ENCODE data around the gene TUBB2A. TPM values are rescaled to one million over a fixed set of nuclear protein-coding genes. Genes with fewer than 3 reads are reported as not detected.

Gene TUBB2A
- total RNA-seq, 2 donors from 2014 or later, result 17.2 to 39.6 TPM

DNA sequence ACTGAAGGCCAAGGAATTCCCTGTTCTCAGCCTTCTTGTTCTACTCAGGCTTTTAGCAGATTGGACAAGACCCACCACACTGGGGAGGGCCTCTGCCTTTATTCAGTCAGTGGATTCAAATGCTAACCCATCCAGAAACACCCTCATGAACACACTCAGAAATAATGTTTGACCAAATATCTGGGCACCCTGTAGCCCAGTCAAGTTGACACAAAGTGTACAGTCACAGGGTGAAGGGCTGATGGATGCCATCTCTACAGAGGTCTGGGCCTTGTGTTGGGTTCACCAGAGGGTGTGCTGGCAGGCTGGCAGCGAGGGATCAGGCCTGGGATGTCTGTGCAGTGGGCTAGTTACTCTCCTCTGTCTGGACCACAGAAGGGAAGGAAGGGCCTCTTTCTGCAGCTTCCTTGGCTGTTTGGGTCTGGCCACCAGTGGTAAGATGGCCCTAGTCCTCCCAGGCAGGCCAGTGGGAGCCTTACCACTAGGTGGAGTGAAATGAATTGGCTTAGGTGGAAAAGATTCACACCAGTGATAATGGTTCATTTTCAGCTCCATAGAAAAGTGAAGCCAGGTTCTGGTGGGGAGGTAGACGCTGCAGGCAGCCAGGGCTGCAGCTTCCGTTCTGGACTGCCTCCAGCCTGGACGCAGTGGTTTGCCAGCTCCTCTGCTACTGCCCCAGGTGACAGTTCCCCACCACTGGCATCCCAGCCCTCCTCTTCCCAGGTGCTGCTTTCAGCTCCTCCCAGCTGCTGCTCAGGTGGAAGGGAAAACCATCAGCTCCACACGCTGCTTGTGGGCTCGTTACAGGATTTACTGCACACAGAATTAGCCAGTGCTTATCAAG lies 9.2 kb downstream of the TUBB2A start:
- intact Hi-C loops (cut with DNase I), result no loop called here
- TF ChIP-seq POLR2AphosphoS5 (IDR thresholded peaks at IDR 0.05) (no peak), POLR2A (IDR thresholded peaks at IDR 0.05) (no peak)
- TF ChIP-seq, protein P1, sequence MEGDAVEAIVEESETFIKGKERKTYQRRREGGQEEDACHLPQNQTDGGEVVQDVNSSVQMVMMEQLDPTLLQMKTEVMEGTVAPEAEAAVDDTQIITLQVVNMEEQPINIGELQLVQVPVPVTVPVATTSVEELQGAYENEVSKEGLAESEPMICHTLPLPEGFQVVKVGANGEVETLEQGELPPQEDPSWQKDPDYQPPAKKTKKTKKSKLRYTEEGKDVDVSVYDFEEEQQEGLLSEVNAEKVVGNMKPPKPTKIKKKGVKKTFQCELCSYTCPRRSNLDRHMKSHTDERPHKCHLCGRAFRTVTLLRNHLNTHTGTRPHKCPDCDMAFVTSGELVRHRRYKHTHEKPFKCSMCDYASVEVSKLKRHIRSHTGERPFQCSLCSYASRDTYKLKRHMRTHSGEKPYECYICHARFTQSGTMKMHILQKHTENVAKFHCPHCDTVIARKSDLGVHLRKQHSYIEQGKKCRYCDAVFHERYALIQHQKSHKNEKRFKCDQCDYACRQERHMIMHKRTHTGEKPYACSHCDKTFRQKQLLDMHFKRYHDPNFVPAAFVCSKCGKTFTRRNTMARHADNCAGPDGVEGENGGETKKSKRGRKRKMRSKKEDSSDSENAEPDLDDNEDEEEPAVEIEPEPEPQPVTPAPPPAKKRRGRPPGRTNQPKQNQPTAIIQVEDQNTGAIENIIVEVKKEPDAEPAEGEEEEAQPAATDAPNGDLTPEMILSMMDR (IDR thresholded peaks at IDR 0.05), result no peak
- Histone ChIP-seq H3K9me3 (no peaks in the 10 kb centered on the region), H3K36me3 (no peaks in the 10 kb centered on the region), H3K4me1 (replicated peaks) (no peaks in the 10 kb centered on the region), H3K27ac (no peak overlapping the region), H3K4me3 (no peak overlapping the region), H3K27me3 (replicated peaks; ENCODE audit: insufficient read depth) (no peaks in the 10 kb centered on the region)
- no peak for DNase-seq (ENCODE audit: low spot score)
- WGBS, result 62% methylated on average over 6 of the region's 6 CpGs

DNA sequence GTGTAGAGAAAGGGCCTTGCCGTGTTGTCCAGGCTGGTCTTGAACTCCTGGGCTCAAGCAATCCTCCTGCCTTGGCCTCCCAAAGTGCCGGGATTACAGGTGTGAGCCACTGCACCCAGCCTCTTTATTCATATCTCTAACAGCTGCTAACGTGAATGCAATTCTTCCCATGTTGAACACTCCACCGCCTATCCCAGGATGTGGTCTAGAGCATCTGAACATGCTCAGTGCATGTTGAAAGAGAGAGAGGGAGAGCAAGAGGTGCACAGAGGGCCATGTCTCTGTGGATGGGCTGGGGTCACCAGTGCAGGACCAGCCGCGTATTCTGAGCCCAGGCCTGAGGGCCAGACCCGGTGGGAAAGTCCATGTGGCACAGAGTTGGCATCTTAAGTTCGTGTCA lies 12.8 kb downstream of the TUBB2A start:
- intact Hi-C loops (cut with DNase I), result no loop called here
- Histone ChIP-seq H3K36me3 (no peaks in the 10 kb centered on the region), H3K4me1 (replicated peaks) (peaks cover 1% of the 10 kb centered on the region), H3K27me3 (replicated peaks; ENCODE audit: insufficient read depth) (no peaks in the 10 kb centered on the region), H3K9me3 (no peaks in the 10 kb centered on the region), H3K4me3 (no peak overlapping the region), H3K27ac (no peak overlapping the region)
- DNase-seq (ENCODE audit: low spot score), result no peak
- 85% methylated on average over 8 of the region's 8 CpGs for WGBS
- TF ChIP-seq POLR2AphosphoS5 (IDR thresholded peaks at IDR 0.05) (no peak), POLR2A (IDR thresholded peaks at IDR 0.05) (no peak)
- TF ChIP-seq, protein P1 (IDR thresholded peaks at IDR 0.05), result no peak

DNA sequence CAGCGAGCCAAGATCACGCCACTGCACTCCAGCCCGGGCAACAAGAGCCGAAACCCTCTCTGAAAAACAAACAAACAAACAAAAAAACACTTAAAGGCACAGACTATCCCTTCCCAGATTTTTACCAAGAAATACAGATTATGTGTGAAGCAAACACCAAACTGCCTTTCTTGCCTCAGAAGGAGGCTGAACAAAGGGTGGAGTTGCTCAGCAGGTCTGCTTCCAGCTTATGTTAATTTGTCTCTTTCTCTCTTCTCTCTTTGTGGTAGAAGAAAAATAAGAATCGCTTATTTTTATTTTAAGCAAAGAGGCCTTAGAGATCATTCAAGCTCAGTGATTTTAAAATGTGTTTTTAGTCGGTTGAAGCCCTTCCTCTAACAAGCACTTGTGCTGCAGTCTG lies 14.2 kb downstream of the TUBB2A start:
- no peak for DNase-seq (ENCODE audit: low spot score)
- no peak overlapping the region for H3K27ac ChIP-seq
- no peaks in the 10 kb centered on the region for H3K9me3 ChIP-seq
- peaks cover 11% of the 10 kb centered on the region for H3K4me1 ChIP-seq (replicated peaks)
- intact Hi-C loops (cut with DNase I), result no loop called here
- no peak overlapping the region for H3K4me3 ChIP-seq
- 88% methylated on average over 6 of the region's 6 CpGs for WGBS
- TF ChIP-seq POLR2AphosphoS5 (IDR thresholded peaks at IDR 0.05), result no peak
- TF ChIP-seq, protein P1 (IDR thresholded peaks at IDR 0.05), result no peak
- no peak for TF ChIP-seq POLR2A (IDR thresholded peaks at IDR 0.05)
- no peaks in the 10 kb centered on the region for H3K36me3 ChIP-seq
- no peaks in the 10 kb centered on the region for H3K27me3 ChIP-seq (replicated peaks; ENCODE audit: insufficient read depth)

DNA sequence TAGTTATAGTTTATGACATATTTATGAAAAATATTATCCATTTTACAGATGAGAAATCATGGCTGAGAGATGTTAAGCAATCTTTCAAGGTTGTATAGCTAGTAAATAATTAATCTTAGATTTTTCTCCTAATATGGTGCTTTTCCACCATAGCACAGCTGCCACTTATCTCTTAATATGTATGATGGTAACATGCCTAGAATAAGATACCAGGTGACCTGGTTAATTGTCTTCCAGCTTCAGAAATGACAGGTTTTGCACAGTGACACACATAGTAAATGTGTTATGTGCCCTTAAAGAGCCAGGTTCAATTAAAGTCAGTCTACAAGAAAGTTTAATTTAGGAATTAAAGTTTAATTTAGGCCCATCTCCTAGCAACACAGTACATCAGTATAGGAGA lies 14.8 kb downstream of the TUBB2A start:
- Histone ChIP-seq H3K4me3 (no peak overlapping the region), H3K27ac (no peak overlapping the region), H3K27me3 (replicated peaks; ENCODE audit: insufficient read depth) (no peaks in the 10 kb centered on the region), H3K36me3 (no peaks in the 10 kb centered on the region), H3K9me3 (no peaks in the 10 kb centered on the region), H3K4me1 (replicated peaks) (peaks cover 11% of the 10 kb centered on the region)
- TF ChIP-seq POLR2AphosphoS5 (IDR thresholded peaks at IDR 0.05) (no peak), POLR2A (IDR thresholded peaks at IDR 0.05) (no peak)
- TF ChIP-seq, protein P1 (IDR thresholded peaks at IDR 0.05), result no peak
- DNase-seq (ENCODE audit: low spot score), result no peak
- intact Hi-C loops (cut with DNase I), result no loop called here

DNA sequence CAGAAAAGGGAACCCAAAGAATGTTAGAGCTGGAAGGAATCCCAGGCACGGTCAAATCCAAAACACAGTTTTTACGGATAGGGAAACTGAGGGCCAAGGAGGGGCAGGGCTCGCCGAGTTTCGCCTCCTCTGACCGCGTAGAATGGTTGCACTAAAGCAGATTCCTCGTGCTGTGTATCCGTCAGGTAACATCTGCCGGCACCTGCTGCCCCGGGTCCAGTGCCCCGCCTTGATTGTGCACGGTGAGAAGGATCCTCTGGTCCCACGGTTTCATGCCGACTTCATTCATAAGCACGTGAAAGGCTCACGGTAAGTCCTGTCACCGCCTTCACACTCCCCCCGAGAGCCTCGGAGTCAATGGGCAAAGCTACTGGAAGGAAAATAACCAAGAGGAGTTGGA lies 17.1 kb downstream of the TUBB2A start:
- Histone ChIP-seq H3K9me3 (no peaks in the 10 kb centered on the region), H3K27me3 (replicated peaks; ENCODE audit: insufficient read depth) (no peaks in the 10 kb centered on the region), H3K27ac (no peak overlapping the region), H3K4me3 (no peak overlapping the region), H3K4me1 (replicated peaks) (peaks cover 11% of the 10 kb centered on the region), H3K36me3 (no peaks in the 10 kb centered on the region)
- intact Hi-C loops (cut with DNase I), result no loop called here
- 96% methylated on average over 20 of the region's 20 CpGs for WGBS
- no peak for DNase-seq (ENCODE audit: low spot score)
- TF ChIP-seq POLR2AphosphoS5 (IDR thresholded peaks at IDR 0.05) (no peak), POLR2A (IDR thresholded peaks at IDR 0.05) (no peak)
- TF ChIP-seq, protein P1 (IDR thresholded peaks at IDR 0.05), result no peak

Data from prostate gland (tissue), 2 donors.